K562 (cell line): Measurements from ENCODE around the gene RASEF. TPM values are rescaled to one million over a fixed set of nuclear protein-coding genes. Genes with fewer than 3 reads are reported as not detected.

Experiments
- ATAC-seq: fragments of 200-7000 bp; cut with Tn5 transposase; 3 replicates; pipeline ENCODE4 v1.9.1; 2020; ENCODE audit warnings: moderate library complexity
- BruUV-seq: library from RNA; stranded (reverse); fragments of 400-500 nt; replicated peaks from 2 replicates; lab custom pipeline; 2021; lab: Mats Ljungman, UMichigan
- CTCF ChIA-PET: fragments of 300-600 bp; formaldehyde crosslinking; extraction: SDS; loops from one replicate; lab custom pipeline; 2021; ENCODE audit warnings: low intra/inter-chr PET ratio; lab: Yijun Ruan, JAX
- POLR2A ChIA-PET: fragments of 300-600, 350-650 bp; sonication (Branson Sonifier 250); formaldehyde crosslinking; extraction: SDS; loops from one replicate; lab custom pipeline; 2021; ENCODE audit warnings: antibody characterized with exemption, inconsistent platforms; lab: Yijun Ruan, JAX
- DNase-seq, 4 experiments: peaks; one replicate each; pipeline versions ENCODE4 v3.0.0 to v3.0.0-alpha.2; 2011 to 2018; ENCODE audit warnings: low spot score in 3 of 4, mixed read lengths in 3 of 4; ENCODE audit errors: extremely low read depth in 1 of 4
- FAIRE-seq: peaks from 2 replicates; lab custom pipeline; 2011; peaks lifted over from hg19 to GRCh38; lab: Jason Lieb, UNC
- H2AFZ ChIP-seq: 2 replicates; pipeline ENCODE4 v1.6.0; 2011; ENCODE audit warnings: low read depth, low read length, control low read depth, inconsistent platforms
- H3K27ac ChIP-seq: fragments of 200-600 bp; 3 replicates; pipeline ENCODE4 v1.8.0; 2011; ENCODE audit warnings: low read depth, mild to moderate bottlenecking, control low read depth, inconsistent platforms, low read length, moderate library complexity, mixed read lengths; ENCODE audit errors: extremely low read depth
- H3K27me3 ChIP-seq, 2 experiments: fragments of 300-600 bp in 1 of 2; 2 replicates in 1 of 2; 3 replicates in 1 of 2; pipeline versions ENCODE4 v1.6.0 to v1.8.0; 2011; ENCODE audit warnings: inconsistent platforms in 2 of 2, low read length in 2 of 2, mild to moderate bottlenecking in 1 of 2, mixed read lengths in 1 of 2, moderate library complexity in 1 of 2; ENCODE audit not compliant: control insufficient read depth in 2 of 2, insufficient read depth in 2 of 2
- H3K36me3 ChIP-seq: fragments of 300-600 bp; 3 replicates; pipeline ENCODE4 v1.8.0; 2011; ENCODE audit warnings: mild to moderate bottlenecking, low read length, inconsistent platforms; ENCODE audit not compliant: control insufficient read depth, insufficient read depth
- H3K4me1 ChIP-seq, 2 experiments: fragments of 200-600 bp in 1 of 2; replicated peaks in 1 of 2; 2 replicates in 1 of 2; 3 replicates in 1 of 2; pipeline versions ENCODE4 v1.5.1 to v1.8.0; 2011; ENCODE audit warnings: inconsistent platforms in 2 of 2, low read length in 2 of 2, mild to moderate bottlenecking in 1 of 2, mixed read lengths in 1 of 2, moderate library complexity in 1 of 2; ENCODE audit not compliant: control insufficient read depth in 2 of 2, insufficient read depth in 2 of 2
- H3K4me2 ChIP-seq: 2 replicates; pipeline ENCODE4 v1.6.1; 2011; ENCODE audit warnings: low read length, control low read depth, inconsistent platforms, mixed read lengths; ENCODE audit not compliant: insufficient read depth
- H3K4me3 ChIP-seq: fragments of 200-600 bp; sonication (generic), shearing (Covaris generic); 2 replicates; pipeline ENCODE4 v1.5.1; 2016; ENCODE audit warnings: control low read depth, inconsistent platforms
- H3K79me2 ChIP-seq: fragments of 200-600 bp; 3 replicates; pipeline ENCODE4 v1.8.0; 2011; ENCODE audit warnings: low read length, inconsistent platforms; ENCODE audit not compliant: control insufficient read depth, insufficient read depth
- H3K9ac ChIP-seq, 2 experiments: 2 replicates each; pipeline versions ENCODE4 v1.6.0 to v1.6.1; 2011; ENCODE audit warnings: low read depth in 2 of 2, low read length in 2 of 2, control low read depth in 1 of 2, inconsistent platforms in 1 of 2, mild to moderate bottlenecking in 1 of 2, mixed read lengths in 1 of 2; ENCODE audit not compliant: insufficient read depth in 1 of 2
- H3K9me1 ChIP-seq: one replicate; pipeline ENCODE4 v1.6.0; 2011; ENCODE audit warnings: inconsistent platforms, mild to moderate bottlenecking, low read length, moderate library complexity; ENCODE audit not compliant: control insufficient read depth, insufficient read depth
- H3K9me3 ChIP-seq: replicated peaks from 2 replicates; pipeline ENCODE4 v1.5.1; 2011; ENCODE audit warnings: low read depth, low read length, inconsistent platforms; ENCODE audit not compliant: control insufficient read depth, insufficient read depth
- H4K20me1 ChIP-seq: replicated peaks from 2 replicates; pipeline ENCODE4 v1.6.1; 2011; ENCODE audit warnings: low read length, inconsistent platforms, mixed read lengths; ENCODE audit not compliant: control insufficient read depth, insufficient read depth
- BMI1 ChIP-seq: fragments of 150-350 bp; IDR thresholded peaks from 2 replicates; pipeline ENCODE4 v1.6.1; 2014; ENCODE audit warnings: low read length
- CBX5 ChIP-seq: IDR thresholded peaks from 2 replicates; pipeline ENCODE4 v1.6.1; 2014; ENCODE audit warnings: low read depth, borderline replicate concordance
- ETV5 ChIP-seq: sonication (generic); formaldehyde crosslinking; IDR thresholded peaks from 2 replicates; pipeline ENCODE4 v1.4.0; 2020; ENCODE audit warnings: low read depth, mild to moderate bottlenecking, missing genetic modification reagents
- HDGF ChIP-seq: fragments of 450-650 bp; IDR thresholded peaks from 2 replicates; pipeline ENCODE4 v1.6.1; 2016
- HSF4 ChIP-seq: fragments of 250-450 bp; sonication (Bioruptor Pico); IDR thresholded peaks from 2 replicates; pipeline ENCODE4 v2.1.2; 2022; ENCODE audit warnings: mild to moderate bottlenecking, moderate library complexity, borderline replicate concordance
- NBN ChIP-seq: fragments of 450-650 bp; IDR thresholded peaks from 2 replicates; pipeline ENCODE4 v1.6.1; 2016; ENCODE audit warnings: low read depth, mild to moderate bottlenecking
- PPARD ChIP-seq: fragments of 250-450 bp; sonication (Bioruptor Pico); IDR thresholded peaks from 2 replicates; pipeline ENCODE4 v1.8.0; 2022; ENCODE audit warnings: inconsistent platforms, mild to moderate bottlenecking, moderate library complexity
- RBM15 ChIP-seq: fragments of 200-400 bp; formaldehyde crosslinking; IDR thresholded peaks from 2 replicates; pipeline ENCODE4 v1.6.1; 2018; ENCODE audit warnings: mild to moderate bottlenecking, low read length, moderate library complexity; ENCODE audit not compliant: insufficient read depth
- RNF2 ChIP-seq: sonication (generic); IDR thresholded peaks from 2 replicates; pipeline ENCODE4 v1.6.1; 2016
- TAF9B ChIP-seq: fragments of 450-650 bp; IDR thresholded peaks from 2 replicates; pipeline ENCODE4 v1.6.1; 2018; ENCODE audit warnings: mild to moderate bottlenecking; ENCODE audit not compliant: partially characterized antibody
- TEAD4 ChIP-seq, 2 experiments: sonication (generic) in 1 of 2; formaldehyde crosslinking in 1 of 2; IDR thresholded peaks; 2 replicates each; pipeline versions ENCODE4 v1.6.1 to v1.8.0; 2012 to 2022; ENCODE audit warnings: borderline replicate concordance in 1 of 2, inconsistent platforms in 1 of 2, low read length in 1 of 2, mild to moderate bottlenecking in 1 of 2, missing genetic modification reagents in 1 of 2
- ZFP36 ChIP-seq: fragments of 150-350 bp; IDR thresholded peaks from 2 replicates; pipeline ENCODE4 v1.6.1; 2018; ENCODE audit warnings: low read length, low read depth; ENCODE audit not compliant: partially characterized antibody
- ZFX ChIP-seq: sonication (generic); formaldehyde crosslinking; IDR thresholded peaks from 2 replicates; pipeline ENCODE4 v1.8.0; 2022; ENCODE audit warnings: mild to moderate bottlenecking, missing genetic modification reagents, moderate library complexity
- ZNF133 ChIP-seq: fragments of 250-450 bp; sonication (Bioruptor Pico); IDR thresholded peaks from 2 replicates; pipeline ENCODE4 v1.4.0; 2020; ENCODE audit warnings: mild to moderate bottlenecking
- ZNF512 ChIP-seq: IDR thresholded peaks from 2 replicates; pipeline ENCODE4 v1.6.1; 2016; ENCODE audit warnings: missing genetic modification characterization, missing compliant biosample characterization
- ZNF695 ChIP-seq: fragments of 450-650 bp; formaldehyde crosslinking; IDR thresholded peaks from 2 replicates; pipeline ENCODE4 v1.4.0; 2020; ENCODE audit warnings: mild to moderate bottlenecking, moderate library complexity
- ZNF830 ChIP-seq: fragments of 250-450 bp; sonication (Bioruptor Pico); IDR thresholded peaks from 2 replicates; pipeline ENCODE4 v1.5.0; 2021; ENCODE audit warnings: mild to moderate bottlenecking
- WGBS: fragments of 100-300 bp; shearing (Covaris generic); methylation state at CpG from one replicate; pipeline ENCODE4 v1.1.6; 2016; ENCODE audit warnings: low coverage, mixed read lengths; ENCODE audit not compliant: insufficient coverage; ENCODE audit errors: missing lambda C conversion rate; 5-methylcytosine and 5-hydroxymethylcytosine counted together
- in situ Hi-C: fragments of 300-500 bp; cut with MboI; formaldehyde crosslinking; loops from 4 replicates; pipeline ENCODE4 v1.15.0; 2018; ENCODE audit warnings: inconsistent platforms, mixed read lengths
- intact Hi-C: fragments of 100-400 bp; cut with micrococcal nuclease; formaldehyde crosslinking; loops from 2 replicates; pipeline ENCODE4 v1.14.2; 2022
- polyA plus RNA-seq, 8 experiments: library from polyadenylated mRNA; depleted of rRNA in 4 of 8; stranded (reverse) in 5 of 8; unstranded in 3 of 8; fragments of >200 nt; fragmentation: Nextera tagmentation in 2 of 8; fragmentation: Illumina TruSeq in 1 of 8; extraction: Ambion mirVana in 2 of 8; extraction: Trizol in 1 of 8; gene quantifications; 2 replicates each; pipeline versions ENCODE4 v1.2.1 to v1.2.3, GENCODE V29; 2011 to 2014; ENCODE audit warnings: inconsistent platforms in 1 of 8, missing spikeins in 1 of 8
- total RNA-seq, 7 experiments: library from RNA; depleted of rRNA in 6 of 7; stranded (reverse); fragments of >200 nt in 6 of 7; fragmentation: Illumina TruSeq in 2 of 7; extraction: Trizol in 2 of 7; gene quantifications; 2 replicates each; pipeline versions ENCODE4 v1.2.1 to v1.2.3, GENCODE V29; 2011 to 2021; ENCODE audit warnings: low replicate concordance in 1 of 7
- TF ChIP-seq, protein P1 (sequence below): IDR thresholded peaks from 2 replicates; pipeline ENCODE4 v1.6.1; 2012; ENCODE audit warnings: low read depth, low read length, improper control_type of control experiment, borderline replicate concordance
- TF ChIP-seq, protein P2 (sequence below): sonication (generic); formaldehyde crosslinking; IDR thresholded peaks from 2 replicates; pipeline ENCODE4 v1.8.0; 2022; ENCODE audit warnings: mild to moderate bottlenecking, missing genetic modification reagents, borderline replicate concordance

Gene RASEF
- total and polyA plus RNA-seq, 9 of the 15 experiments (the other 6 are each of a cell fraction or from before 2014, with no cell fraction given), result 0.01 to 0.18 (median 0.11) TPM; not detected in 4

DNA sequence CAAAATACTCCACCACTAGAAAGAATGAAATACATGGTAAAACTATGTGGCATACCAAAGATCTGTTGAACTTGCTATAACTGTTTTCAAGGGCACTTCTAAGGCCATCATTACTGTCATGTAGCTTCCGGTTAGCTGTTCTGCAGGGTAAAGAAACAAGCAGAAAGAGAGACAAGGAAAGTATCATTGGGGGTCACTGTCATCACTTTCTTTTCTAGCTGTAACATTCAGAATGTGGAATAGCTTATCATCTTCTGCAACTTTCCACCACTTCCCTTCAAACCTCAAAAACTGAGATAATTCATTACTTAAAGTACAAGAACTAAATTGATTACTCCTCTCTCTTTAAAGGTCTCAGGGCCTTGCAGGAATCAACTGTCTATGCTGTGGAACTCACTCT is 57.6 kb downstream of the RASEF start (continued):
- TF ChIP-seq, protein P1, sequence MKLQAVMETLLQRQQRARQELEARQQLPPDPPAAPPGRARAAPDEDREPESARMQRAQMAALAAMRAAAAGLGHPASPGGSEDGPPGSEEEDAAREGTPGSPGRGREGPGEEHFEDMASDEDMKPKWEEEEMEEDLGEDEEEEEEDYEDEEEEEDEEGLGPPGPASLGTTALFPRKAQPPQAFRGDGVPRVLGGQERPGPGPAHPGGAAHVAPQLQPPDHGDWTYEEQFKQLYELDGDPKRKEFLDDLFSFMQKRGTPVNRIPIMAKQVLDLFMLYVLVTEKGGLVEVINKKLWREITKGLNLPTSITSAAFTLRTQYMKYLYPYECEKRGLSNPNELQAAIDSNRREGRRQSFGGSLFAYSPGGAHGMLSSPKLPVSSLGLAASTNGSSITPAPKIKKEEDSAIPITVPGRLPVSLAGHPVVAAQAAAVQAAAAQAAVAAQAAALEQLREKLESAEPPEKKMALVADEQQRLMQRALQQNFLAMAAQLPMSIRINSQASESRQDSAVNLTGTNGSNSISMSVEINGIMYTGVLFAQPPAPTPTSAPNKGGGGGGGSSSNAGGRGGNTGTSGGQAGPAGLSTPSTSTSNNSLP, result no peak
- TF ChIP-seq HDGF, result no peak
- TF ChIP-seq TEAD4 (IDR thresholded peaks at IDR 0.05; ENCODE audit: low read length), result no peak
- TF ChIP-seq TEAD4 (CRISPR knock-in tag; IDR thresholded peaks at IDR 0.05; ENCODE audit: borderline replicate concordance), result no peak
- no peak for TF ChIP-seq ZNF695
- TF ChIP-seq BMI1, result no peak
- no peak for TF ChIP-seq ZNF830 (CRISPR knock-in tag)

GRCh38 chr9:83002329-83002728 is 60.6 kb downstream of the RASEF start:
- no peak overlapping the region for H3K4me3 ChIP-seq
- CTCF ChIA-PET, result no interaction called here
- no peaks in the 10 kb centered on the region for H3K9me1 ChIP-seq
- H3K36me3 ChIP-seq, result no peaks in the 10 kb centered on the region
- no peaks in the 10 kb centered on the region for H3K9me3 ChIP-seq
- no peak overlapping the region for H3K4me2 ChIP-seq
- intact Hi-C loops, result no loop called here
- no peaks in the 10 kb centered on the region for H3K79me2 ChIP-seq
- H3K27me3 ChIP-seq, result no peaks in the 10 kb centered on the region
- H4K20me1 ChIP-seq, result no peaks in the 10 kb centered on the region
- in situ Hi-C loops, result no loop called here
- ATAC-seq, result no peak
- H3K9ac ChIP-seq, result no peak overlapping the region
- 0% methylated on average over 2 of the region's 2 CpGs for WGBS
- H3K4me1 ChIP-seq, result no peaks in the 10 kb centered on the region
- POLR2A ChIA-PET, result no interaction called here
- FAIRE-seq, result no peak
- BruUV-seq, result no TSS peak
- no peak for DNase-seq
- no peak overlapping the region for H2AFZ ChIP-seq
- H3K27ac ChIP-seq, result no peak overlapping the region
- no peak for TF ChIP-seq RNF2
- TF ChIP-seq, protein P2, sequence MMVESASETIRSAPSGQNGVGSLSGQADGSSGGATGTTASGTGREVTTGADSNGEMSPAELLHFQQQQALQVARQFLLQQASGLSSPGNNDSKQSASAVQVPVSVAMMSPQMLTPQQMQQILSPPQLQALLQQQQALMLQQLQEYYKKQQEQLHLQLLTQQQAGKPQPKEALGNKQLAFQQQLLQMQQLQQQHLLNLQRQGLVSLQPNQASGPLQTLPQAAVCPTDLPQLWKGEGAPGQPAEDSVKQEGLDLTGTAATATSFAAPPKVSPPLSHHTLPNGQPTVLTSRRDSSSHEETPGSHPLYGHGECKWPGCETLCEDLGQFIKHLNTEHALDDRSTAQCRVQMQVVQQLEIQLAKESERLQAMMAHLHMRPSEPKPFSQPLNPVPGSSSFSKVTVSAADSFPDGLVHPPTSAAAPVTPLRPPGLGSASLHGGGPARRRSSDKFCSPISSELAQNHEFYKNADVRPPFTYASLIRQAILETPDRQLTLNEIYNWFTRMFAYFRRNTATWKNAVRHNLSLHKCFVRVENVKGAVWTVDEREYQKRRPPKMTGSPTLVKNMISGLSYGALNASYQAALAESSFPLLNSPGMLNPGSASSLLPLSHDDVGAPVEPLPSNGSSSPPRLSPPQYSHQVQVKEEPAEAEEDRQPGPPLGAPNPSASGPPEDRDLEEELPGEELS (CRISPR knock-in tag), result no peak
- TF ChIP-seq RBM15, result no peak
- TF ChIP-seq TAF9B, result no peak
- TF ChIP-seq PPARD (CRISPR knock-in tag), result no peak
- no peak for TF ChIP-seq ZFP36
- no peak for TF ChIP-seq NBN
- TF ChIP-seq CBX5, result no peak
- TF ChIP-seq ZFX (CRISPR knock-in tag), result no peak
- TF ChIP-seq ZNF512 (tag), result no peak
- TF ChIP-seq HSF4 (CRISPR knock-in tag), result no peak
- TF ChIP-seq ZNF133 (CRISPR knock-in tag), result no peak
- TF ChIP-seq ETV5 (CRISPR knock-in tag), result no peak
